HG02759 (cell line): ENCODE results near the gene RFTN1.

Source experiments
- ATAC-seq: cut with Tn5 transposase; IDR thresholded peaks from one replicate; pipeline ENCODE4 v1.9.1; 2021; ENCODE audit warnings: mild to moderate bottlenecking, moderate library complexity; ENCODE audit not compliant: unreplicated experiment

RFTN1 gene

DNA sequence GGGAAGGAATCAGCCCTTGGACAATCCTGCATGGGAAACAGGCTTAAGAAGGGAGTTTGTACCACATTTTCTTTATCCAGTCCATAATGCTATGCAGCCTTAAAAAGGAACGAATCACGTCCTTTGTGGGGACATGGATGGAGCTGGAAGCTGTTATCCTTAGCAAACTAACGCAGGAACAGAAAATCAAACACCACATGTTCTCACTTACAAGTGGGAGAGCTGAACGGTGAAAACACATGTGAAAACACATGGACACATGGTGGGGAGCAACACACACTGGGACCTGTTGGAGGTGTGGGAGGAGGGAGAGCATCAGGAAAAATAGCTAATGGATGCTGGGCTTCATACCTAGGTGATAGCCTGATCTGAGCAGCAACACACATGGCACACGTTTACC is 178.2 kb downstream of the RFTN1 start:
- no peak for ATAC-seq

DNA sequence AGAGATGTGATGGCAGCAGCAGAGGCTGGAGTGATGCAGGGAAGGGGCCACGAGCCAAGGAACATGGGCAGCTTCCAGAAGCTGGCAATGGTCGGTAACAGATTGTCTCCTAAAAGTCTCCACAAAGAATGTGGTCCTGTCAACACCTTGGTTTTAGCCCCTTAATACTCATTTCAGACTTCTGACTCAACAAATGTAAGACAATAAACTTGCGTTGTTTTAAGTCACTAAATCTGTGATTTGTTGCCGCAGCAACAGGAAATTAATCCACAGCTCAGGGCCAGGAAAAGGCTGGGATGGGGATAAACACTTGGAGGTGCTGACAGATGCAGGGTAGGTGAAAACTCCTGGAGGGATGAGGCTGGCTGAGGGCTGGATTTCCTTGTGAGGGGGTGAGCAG is 178.6 kb downstream of the RFTN1 start:
- no peak for ATAC-seq

DNA sequence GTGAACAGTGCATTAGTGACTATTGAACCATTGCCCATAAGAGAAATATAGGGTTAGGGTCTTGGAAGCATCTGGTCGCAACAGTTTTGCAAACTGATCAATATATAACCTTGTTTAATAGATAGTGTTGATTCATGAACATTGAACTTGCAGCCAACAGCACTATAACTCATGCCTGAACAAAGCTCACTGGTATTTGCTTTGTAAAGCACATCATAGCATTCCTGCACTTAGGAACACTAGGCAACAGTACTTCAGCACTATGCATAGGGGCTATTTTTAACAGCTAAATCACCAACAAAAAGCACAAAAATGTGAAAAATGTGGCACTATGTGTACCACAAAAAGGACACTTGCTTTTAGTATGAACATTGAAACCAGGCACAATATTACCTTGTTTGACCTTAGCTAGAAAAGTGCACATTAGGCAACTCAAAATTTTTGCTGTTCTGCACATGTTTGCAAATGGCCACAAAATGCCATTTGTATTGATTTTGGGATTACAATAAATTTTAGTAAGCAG is 180.5 kb downstream of the RFTN1 start:
- no peak for ATAC-seq

DNA sequence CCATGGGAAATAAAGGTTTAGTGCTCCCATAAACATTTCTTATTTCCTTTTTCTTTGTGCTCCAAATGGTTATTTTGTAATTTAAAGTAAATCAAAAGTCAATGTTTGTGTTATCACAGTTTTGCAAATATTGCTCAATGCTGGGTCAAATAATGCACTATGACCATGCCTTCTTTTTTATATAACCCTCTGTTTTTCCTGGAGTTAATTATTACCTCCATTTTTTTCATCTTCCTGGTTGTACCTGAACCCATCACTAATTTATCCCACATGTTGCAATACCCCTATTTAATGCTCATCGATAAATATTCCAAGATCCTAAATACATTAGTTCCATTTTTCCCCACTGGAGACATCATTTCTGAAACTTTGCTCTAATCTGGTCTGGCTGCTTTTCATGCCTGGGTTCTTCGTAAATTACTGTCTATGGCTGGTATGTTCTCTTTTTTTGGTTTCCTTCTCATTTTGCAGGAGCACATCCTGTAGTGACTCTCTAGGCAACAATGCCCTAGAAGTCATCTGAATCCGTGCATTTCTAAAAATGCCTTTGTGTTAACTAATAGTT is 182.1 kb downstream of the RFTN1 start:
- no peak for ATAC-seq

- ATAC-seq, result no peak
Measured at GRCh38 chr3:16330351-16330750, 183.1 kb downstream of the RFTN1 start.

GRCh38 chr3:16329826-16330129 is 183.7 kb downstream of the RFTN1 start:
- ATAC-seq, result no peak

GRCh38 chr3:16329036-16329825 is 184.3 kb downstream of the RFTN1 start:
- no peak for ATAC-seq

DNA sequence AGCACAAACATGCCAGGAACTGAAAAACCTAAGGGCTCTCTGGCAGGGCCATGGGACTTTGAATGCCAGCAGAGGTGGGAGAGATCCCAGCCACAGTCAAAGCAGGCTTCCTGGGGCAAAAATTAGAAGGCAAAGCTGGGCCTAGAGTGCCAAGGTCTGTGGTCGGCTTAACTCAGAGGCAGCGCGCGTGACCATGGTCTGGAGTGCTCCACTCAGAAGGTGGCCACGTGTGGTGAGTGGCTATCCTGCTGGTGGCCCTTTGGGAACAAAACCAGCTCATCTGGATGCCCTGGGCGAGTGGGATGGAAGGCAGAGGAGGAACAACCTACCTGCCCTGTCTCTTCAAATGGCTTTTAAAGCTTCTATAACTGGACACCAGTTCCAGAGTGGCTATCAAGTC is 185.4 kb downstream of the RFTN1 start:
- ATAC-seq, result no peak

GRCh38 chr3:16326724-16327349 is 186.7 kb downstream of the RFTN1 start:
- ATAC-seq, result no peak

- ATAC-seq, result no peak
Measured at GRCh38 chr3:16325850-16326249, 187.6 kb downstream of the RFTN1 start.

DNA sequence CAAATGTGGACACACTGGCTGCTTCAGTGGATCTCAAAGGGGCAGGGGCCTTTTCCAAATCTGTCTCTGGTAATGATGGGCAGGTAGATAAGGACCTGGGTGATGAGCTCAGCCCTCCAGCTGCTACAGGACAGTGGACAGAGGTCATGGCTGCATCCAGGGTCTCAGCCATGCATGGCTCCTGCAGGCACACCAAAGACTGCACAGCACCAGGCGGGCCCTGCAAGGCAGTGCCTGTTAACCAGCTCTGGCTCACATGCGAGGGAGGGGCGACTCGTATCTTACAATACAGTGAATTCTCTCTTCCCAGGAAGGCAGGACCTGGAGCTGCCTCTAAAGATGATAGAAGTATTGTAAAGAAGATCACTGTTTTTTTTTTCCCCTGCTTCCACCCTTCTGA is 189.8 kb downstream of the RFTN1 start:
- no peak for ATAC-seq

- ATAC-seq, result no peak
Measured at GRCh38 chr3:16322189-16322588, 191.3 kb downstream of the RFTN1 start.

DNA sequence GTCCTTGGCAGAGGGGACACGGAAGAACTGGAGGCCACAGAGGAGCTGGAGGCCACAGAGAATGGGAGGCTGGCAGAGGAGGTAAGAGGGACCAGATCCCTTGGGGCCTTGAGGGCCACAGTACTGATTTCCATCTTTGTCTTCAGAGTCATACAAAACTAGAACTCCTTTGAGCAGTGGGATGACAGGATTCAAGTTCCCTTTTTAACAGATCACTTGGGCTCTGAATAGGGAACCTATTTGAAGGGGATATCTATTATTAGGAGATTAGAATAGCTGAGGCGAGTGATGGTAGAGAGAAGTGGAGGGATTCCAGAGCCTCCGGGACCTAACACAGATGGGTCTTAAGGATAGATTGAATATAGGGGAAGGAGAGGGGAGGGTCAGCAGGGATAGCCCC is 192.8 kb downstream of the RFTN1 start:
- no peak for ATAC-seq

DNA sequence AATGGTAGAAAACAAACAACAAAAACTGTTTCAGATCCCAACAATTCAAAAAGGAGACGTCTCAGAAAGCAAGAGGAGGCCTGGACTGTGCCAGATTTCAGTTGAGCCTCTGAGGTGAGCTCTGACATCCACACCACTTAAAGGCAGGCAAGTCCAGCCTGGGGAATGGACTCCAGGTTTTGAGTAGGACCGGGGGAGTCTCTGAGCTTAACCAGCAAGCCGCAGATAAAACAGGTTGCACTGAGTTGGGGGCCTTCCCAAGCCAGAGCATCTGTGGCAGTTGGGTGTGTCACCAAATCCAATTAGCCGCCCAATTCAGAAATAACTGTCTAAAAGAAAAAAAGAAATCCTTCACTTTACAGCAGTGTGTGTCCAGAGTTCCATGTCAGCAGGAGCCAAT is 193.8 kb downstream of the RFTN1 start:
- ATAC-seq, result no peak

GRCh38 chr3:16319307-16319706 is 194.2 kb downstream of the RFTN1 start:
- no peak for ATAC-seq

DNA sequence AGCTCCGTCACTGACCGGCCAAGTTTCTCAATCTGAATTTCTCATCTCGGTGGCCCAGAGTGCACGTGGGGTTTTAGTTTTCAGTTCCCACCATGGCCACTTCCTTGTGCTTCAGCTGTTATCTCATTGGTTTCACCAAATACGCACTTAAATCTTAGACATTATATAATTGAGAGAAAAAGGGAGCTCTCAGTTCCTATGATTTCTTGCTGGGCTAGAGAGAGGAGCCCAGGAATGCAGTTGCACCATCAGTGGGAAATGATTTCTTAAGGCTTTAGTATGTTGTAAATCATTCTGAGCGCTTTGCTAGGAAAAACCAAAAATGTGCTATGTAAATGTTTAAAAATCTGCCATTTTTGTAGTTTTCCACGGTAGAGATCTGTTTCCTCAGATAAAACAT is 195.3 kb downstream of the RFTN1 start:
- ATAC-seq, result no peak

GRCh38 chr3:16317561-16317945 is 195.9 kb downstream of the RFTN1 start:
- ATAC-seq, result no peak

- ATAC-seq, result no peak
Measured at GRCh38 chr3:16316847-16317560, 196.5 kb downstream of the RFTN1 start.

- ATAC-seq, result no peak
Measured at GRCh38 chr3:16316396-16316795, 197.1 kb downstream of the RFTN1 start.

GRCh38 chr3:16315623-16316022 is 197.9 kb downstream of the RFTN1 start:
- ATAC-seq, result no peak

DNA sequence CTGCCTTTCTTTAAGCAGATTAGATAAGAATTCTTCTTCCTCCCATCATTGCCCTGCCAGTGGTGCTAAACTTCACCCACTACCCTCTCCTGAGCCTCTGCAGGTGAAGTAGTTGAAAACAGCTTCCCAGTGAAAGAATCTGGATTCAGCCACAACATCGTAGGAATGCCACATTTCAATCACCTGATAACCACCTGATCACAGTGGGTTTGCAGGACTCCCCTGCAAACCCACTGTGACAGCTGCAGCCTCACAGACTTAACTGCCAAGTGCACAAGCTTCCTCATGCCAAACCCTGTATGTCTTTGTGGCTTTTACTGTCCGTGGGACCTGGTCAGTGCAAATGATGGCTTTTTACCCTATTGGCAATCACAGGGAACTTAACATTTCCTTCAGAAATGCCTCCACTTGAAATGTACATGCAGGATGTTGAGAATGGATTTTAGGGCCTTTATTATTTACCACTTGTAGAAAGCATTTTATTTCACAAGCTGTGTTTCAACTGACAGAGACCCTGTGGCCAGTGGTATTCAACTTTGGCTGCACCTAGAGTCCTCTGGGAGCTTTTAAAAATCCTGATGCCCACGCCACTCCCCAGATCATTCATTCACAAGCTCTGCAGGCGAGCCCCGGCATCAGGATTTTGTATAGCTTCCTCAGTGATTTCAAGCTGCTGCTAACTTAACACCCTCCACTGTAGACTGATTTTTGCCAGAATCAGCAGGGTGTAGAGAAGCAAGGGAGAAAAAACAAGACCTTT is 199.4 kb downstream of the RFTN1 start:
- no peak for ATAC-seq
